Astrocyte of the hippocampus (primary cell): ENCODE results near the gene TBX4.
"Not testable (repeated sequence)": the region's sequence is repeated elsewhere in the genome, so short reads cannot be mapped to it uniquely, and the experiment has no call there.

Experiments used
- DNase-seq: peaks from one replicate; pipeline ENCODE4 v3.0.0; 2011; ENCODE audit warnings: low read depth, low spot score

TBX4 gene

DNA sequence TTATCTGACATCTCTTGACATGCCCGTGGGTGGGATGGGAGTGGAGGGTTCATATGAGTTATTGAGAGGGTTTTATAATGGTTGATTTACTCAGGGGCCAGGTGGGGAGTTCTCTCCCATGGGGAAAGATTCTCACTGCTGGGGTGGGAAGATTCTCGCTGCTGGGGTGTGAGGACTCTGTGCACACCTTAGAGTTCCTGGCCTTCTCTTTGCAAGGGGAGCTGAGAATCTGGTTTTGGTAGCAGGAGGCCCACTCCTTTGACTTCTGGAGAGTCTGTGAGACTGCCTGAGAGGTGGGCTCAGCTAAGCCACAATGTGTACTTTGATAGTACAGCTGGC is 31.5 kb downstream of the TBX4 start:
- no peak for DNase-seq

DNA sequence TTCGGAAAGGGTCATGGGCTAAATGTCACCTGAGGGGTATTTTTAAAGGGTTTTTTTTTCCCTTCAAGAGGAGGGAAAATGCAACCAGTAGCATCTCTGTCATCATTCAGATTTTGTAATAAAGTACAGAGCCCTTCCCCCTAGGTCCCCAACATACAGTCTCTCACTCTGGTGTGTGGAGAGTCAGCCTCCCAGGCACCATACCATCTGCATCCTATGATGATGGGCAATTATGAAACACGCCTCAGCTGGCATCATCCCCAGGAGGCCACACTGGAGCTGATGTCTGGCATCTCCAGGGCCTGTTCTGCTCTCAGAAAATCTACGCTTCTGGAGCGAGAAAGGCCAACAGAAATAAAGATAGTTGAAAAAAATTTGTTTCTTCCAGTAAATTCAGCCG is 32.0 kb downstream of the TBX4 start:
- no peak for DNase-seq

GRCh38 chr17:61485067-61485775 is 33.0 kb downstream of the TBX4 start:
- no peak for DNase-seq

GRCh38 chr17:61486135-61487120 is 34.2 kb downstream of the TBX4 start:
- DNase-seq = no peak

- DNase-seq = no peak
These were observed 35.2 kb downstream of the TBX4 start for GRCh38 chr17:61487161-61487988.

DNA sequence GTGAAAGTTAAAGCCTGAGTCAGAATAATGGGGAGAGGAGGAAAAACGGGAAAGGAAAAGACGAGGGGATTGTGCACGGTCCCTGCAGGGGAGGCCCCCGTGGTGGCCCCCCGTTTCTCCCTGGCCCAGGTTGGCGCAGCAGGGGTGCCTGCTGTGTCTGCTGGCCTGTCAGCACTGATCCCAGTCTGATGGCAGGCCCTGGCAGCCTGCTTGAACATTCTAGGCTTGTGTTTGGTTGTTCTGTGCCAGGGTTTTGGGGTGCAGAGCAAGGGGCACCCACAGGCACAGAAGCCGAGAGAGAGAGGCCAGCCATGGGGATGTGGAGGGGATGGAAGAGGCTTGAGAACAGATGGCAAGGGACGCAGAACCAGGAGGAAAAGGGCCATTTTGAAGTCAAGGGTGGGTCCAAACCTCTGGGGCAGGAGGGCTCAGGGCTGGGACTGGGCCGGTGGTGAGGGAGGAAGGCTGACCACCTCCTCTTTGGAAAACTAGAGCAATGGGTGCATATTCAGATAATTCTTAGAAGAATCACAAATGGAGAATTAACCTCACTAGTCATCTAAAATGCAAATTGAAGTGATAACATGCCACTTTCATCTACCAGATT is 35.9 kb downstream of the TBX4 start:
- DNase-seq = no peak

- DNase-seq = no peak
These were observed 36.9 kb downstream of the TBX4 start for GRCh38 chr17:61488878-61489718.

DNA sequence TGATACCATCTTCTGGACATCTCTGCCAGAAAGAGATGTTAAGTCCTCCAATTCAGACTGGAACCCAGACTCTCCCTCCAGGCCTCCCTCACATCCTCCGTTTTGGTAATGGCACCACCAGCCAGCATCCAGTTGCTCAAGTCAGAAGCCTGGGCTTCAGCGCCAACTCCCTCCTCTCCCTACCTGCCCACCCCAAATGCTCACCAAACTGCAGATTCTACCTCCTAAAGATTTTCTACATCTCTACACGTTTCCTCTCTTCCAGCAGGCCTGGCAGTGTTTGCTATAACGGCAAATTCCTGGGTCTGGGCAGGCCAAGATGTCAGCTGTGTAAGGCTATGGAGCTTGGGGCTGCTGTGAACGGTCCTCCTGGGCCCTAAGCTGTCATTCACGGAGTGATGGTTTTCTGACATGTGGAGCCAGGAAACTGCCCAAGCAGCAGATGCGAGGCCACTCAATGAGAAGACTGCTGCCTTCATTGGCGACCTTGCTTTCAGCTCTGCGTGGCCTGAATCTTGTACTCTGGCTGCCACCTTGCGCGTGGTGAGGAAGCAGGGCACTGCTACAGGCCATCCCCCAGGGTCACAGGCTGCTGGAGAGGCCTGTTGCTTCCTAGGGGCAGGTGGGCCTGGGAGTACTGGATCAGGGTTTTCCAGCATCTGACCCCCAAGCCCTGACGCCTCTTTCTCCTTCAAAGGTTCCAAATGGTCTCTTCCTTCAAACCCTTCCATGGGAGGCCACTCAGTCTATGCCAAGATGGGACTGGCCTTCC is 37.7 kb downstream of the TBX4 start:
- no peak for DNase-seq

DNA sequence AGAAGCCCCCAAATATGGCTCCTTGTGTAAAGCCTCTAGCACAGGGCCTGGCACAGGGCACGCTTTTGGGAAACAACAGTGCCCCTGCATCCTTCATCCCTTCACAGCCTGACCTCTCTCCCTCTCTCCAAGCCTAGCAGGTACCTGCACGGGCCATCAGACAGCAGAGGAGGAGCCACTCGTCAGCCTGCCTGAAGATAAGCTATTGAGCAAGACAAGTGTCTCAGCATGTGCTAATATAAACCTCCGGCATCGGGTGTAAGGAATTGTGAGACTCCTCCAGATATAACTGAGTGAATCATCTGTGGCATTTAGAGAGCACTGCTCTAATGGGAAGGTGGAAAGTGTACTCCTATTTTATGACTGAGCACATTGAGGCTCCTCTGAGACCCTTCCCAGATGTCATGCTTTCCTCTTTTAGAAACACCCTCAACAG is 38.3 kb downstream of the TBX4 start:
- DNase-seq = no peak

DNA sequence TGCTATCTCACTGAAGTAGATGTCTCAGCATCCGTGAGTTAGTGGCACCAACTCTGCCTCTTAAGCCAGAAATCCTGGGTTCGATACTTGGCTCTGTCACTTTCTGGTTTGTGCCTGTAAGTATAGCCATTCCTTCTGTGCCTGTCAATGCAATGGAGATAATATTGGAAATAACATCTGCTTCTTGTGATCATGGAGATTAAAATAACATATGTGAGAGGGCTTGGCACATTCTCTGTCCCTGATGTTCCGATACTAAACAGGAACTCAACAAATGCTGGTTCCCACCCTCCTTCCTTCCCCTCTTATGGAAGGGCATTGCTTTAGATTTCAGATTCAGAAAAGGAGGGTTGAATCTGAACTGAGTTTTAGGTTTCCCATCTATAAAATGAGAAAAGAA is 39.8 kb downstream of the TBX4 start:
- no peak for DNase-seq

- no peak for DNase-seq
These were observed 40.7 kb downstream of the TBX4 start for GRCh38 chr17:61492759-61493526.

- not testable (repeated sequence) for DNase-seq
These were observed 41.7 kb downstream of the TBX4 start for GRCh38 chr17:61493830-61494324.

DNA sequence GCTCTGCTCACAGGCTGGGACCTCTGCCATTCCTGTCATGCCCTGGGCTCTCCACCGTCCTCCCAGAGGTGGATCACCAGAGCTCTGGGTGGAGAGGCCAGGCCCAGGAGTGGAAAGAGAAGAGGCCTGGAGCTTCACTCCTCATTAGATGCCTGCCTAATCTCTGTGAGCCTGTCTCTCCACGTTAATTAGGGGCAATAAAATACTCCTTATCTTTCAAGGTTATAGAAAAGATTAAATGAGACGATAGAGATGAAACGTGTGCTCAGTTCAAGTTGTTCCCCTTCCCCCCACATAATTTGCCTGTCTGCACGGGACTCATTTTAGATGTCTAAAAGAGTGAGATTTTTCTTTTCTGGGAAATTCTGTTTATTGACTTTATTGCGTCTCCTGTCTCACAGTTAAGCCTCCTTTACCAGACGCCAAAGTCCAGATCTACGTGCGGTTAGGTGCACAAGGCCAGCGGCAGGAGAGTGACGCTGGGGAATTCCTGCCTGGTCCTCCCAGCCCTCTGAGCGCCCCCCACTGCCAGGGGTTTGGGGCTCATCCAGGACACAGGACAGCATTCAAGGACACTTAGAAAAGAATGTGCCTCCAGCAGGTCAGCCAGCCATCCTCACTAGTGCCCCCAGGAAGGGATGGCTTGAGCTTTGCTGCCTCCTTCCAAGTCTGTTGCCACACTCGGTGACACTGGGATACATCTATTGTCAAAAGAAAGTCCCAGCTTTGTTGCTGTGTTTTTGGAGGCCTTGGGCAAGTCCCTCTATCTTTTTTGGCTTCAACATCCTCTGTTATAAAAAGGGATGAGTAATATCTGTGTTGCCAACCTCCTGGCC is 42.3 kb downstream of the TBX4 start:
- no peak for DNase-seq

DNA sequence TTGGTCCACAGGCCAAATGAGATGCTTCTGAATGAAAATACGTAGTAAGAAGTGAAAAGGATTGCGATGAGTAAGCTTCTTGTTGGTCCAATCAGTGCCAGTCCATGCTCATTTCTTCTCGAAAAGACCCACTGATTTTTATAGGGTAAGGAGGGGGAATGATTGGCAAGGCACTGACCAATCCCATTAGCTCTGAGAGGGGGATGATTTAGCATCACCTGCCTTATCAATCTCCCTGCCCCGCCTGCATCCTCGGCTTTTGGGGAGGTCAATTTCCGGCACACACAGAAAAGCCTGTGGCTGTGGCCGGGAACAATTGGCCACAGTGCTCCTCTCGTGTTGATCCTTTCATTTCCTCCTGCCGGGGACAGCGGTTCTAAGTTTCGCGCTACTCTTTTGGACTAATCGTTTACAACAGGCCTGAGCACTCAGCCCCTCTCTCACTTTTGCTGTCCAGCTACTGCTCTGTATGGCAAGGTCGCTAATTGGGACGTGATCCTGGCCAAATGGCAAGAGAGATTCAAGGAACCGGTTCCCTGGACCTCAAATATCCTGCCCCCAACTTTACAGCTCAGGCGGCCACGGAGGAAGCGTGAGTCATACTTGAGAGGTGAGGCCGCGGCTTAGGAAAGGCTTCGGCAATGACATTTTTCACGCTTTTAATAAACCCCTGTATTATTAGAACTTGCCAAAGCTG is 43.1 kb downstream of the TBX4 start:
- DNase-seq = no peak

DNA sequence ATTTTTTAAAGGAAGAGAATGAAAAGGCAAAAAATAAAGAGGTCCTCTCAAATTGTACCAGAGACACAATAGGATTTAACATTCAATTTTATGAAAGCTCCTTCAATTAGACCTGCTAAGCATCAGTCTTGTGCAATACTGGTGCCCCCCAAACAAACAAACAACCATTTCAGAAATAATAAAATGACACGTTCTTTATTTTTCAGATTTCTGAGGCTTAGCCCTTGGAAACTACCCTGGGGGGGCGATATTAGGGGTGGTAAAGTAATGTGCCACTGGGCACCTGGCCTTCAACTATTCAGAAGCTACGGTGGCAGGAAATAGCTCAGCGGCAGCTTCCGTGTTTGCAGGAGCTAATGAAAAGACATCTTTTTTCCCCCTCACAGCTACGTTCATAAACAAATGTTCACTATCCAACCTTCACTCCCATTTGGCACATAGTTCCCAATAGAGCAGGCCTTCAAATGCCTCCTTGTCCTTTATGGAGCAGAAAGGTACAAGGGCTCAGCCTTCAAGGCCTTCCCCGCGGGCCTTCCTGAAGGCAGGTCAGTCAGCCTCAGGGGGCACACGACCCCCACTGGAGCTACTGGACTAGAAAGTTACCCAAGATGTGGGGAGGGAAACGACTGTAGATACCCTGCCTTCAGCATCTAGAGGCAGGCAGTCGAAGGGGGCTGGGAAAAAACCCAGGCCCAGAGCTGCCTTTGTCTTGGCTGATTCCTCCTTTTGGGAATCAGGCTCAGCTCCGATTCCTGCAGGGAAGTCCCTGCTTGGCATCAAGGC is 44.1 kb downstream of the TBX4 start:
- no peak for DNase-seq

DNA sequence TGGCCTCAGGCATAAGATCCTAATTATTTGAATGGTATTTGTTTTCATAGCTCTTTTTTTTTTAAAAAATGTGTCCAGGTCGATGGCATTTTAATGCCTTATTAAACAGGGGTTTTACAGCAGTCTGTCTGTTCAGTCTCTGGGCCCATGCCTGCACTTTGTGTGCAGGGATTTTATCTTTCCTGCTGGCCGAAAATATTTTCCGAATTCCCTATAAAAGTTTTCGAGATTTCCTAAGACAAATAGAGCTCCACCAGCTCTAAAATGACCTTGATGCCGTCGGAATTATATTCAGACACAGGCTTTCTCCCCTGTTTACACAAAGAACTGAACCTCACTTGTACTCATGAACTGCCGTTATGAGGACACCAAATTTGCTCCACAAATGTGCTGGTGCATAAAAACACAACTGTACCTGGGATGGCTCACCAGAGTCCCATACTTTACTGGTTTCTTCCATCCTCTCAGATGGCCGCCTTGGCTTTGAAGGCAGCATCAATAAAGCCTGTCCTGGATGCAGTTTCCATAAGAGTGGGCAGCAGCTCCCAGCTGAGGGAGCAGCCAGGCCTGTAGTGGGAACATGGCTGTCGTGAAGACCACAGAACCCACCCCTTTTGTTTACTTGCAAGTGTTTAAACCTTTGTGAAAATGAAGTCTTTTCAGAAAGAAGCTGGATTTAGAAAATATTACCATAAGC is 44.9 kb downstream of the TBX4 start:
- DNase-seq = no peak
